ENCODE results near the gene DCLRE1B. TPM values are rescaled to one million over a fixed set of nuclear protein-coding genes. Genes with fewer than 3 reads are reported as not detected.

DCLRE1B gene
- 6.0 TPM for total RNA-seq

- peak; percentile 99 for DNase-seq (ENCODE audit: low spot score)
Measured at GRCh38 chr1:113904674-113905434, at the start of gene DCLRE1B, which contains the start of gene AP4B1. Gene DCLRE1B, plus strand, starts transcription at chr1:113905326. Its CDS starts 261 bp downstream, at chr1:113905587. Gene AP4B1, minus strand, starts transcription at chr1:113904799. Its CDS starts 82 bp downstream, at chr1:113904717.

DNA sequence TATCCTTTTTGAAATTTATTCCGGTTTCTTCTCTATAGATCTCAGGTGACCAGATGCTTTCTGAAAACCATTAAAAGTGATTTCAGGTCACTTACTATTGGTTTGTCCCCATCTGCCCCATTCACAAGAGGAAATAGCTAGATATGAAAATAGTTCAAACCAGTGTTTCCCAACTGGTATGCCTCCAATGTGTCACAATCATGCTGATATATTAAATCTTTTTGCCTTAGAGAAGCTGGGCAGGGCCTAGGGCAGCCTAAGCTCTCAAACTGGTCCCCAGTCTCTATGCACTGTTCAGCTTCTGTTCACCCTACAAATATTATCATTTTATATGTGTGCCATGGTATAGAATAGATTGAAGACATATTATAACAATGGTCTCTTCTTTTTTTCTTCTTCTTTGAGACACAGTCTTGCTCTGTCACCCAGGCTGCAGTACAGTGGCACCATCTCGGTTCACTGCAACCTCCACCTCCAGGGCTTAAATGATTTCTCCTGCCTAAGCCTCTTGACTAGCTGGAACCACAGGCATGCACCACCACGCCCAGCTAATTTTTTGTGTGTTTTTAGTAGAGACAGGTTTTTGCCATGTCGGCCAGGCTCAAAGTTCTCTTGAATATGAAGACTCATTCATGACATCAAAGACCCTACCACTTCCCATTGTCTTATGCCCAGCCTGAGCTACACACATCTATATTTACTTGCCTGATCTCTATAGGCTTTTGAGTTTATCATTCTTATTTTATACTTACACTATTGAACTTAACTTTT lies 49.3 kb upstream of the DCLRE1B start:
- DNase-seq (ENCODE audit: low spot score), result no peak

DNA sequence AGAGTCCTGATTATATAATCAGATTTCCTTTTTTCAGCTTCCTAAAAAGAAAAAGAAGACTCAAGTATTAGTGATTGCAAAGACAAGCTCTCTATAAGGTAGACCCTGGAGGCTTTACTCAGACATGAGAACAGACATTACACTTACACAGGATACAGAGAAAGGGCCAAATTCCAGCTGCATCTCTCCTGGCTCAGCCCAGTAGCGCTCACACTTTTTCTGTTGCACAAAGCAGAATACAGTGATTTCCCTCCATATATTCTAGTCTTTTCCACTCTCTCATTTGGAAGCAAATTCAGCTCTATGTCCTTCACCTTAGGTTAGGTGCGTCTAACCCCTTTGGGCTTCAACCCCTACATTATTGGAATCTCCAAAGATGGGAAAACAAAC lies 48.7 kb upstream of the DCLRE1B start:
- no peak for DNase-seq (ENCODE audit: low spot score)

- no peak for DNase-seq (ENCODE audit: low spot score)
Measured at GRCh38 chr1:113857776-113858175, 47.4 kb upstream of the DCLRE1B start.

- DNase-seq (ENCODE audit: low spot score), result no peak
Measured at GRCh38 chr1:113858418-113858817, 46.7 kb upstream of the DCLRE1B start.

DNA sequence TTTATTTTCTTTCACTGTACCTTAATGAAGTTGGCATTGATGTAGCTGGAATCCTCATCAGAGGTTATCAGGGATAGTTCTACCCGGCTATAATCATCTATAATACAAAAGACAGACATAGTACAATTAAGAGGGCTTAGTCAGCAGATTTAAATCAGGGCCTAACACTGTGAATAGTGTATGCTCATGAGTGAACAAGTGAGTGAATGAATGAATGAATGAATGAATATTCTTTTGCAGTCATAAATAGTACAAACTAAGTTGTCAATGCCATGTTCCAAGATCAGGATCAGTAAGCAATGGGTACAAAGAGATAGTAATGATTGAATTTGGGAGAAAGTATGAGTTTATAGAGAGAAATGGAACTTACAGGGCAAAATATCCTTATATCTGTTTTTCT lies 46.1 kb upstream of the DCLRE1B start:
- no peak for DNase-seq (ENCODE audit: low spot score)

GRCh38 chr1:113859478-113860175 lies 45.5 kb upstream of the DCLRE1B start:
- no peak for DNase-seq (ENCODE audit: low spot score)

- DNase-seq (ENCODE audit: low spot score), result no peak
Measured at GRCh38 chr1:113860891-113861290, 44.2 kb upstream of the DCLRE1B start.

DNA sequence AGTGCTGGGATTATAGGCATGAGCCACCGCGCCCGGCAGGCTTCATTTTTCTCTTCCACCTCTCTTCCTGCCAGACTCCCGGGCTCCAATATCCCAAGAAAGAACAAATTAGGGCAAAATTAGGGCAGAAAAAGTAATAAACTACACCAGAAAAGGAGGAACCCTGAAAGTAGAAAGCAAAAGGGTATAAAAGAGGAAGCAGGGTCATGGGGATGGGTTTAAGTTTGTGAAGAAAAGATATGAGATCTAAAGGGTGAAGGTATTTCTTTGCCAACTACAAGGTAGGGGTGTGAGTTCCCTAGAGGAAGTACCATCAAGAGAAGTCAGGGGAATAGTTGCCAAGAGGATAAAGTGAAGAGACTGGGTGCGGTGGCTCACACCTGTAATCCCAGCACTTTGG lies 43.5 kb upstream of the DCLRE1B start:
- DNase-seq (ENCODE audit: low spot score), result no peak

GRCh38 chr1:113868387-113869083 lies 36.6 kb upstream of the DCLRE1B start:
- DNase-seq (ENCODE audit: low spot score), result no peak

- no peak for DNase-seq (ENCODE audit: low spot score)
Measured at GRCh38 chr1:113870778-113871177, 34.3 kb upstream of the DCLRE1B start.

DNA sequence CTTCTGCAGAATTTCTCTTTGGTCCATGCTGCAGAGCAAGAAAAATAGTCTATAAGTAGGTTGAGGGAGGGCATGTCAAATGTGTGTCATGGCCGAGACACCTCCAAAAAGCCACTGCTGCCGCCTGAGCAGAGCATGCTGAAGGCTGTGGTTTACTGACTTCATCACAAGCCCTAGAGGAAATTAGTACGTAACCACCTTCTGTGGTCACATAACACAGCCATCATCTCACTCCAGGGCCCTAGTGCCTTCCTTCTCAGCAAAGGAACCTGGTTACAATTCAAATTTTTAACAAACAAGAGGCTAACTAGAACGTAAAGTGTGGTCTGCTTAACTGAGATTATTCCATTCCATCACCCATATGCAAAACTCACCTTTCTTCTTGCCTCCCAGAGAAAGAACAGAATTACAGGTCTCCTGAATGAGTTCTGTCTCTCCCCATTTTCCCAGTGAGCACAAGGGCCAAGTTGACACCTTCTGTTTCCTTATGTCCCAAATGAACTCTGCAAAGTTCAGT lies 33.5 kb upstream of the DCLRE1B start, which contains the start of gene PTPN22:
Gene PTPN22 (minus strand): TSS at position 116 of the 517 bp plus-strand sequence.
- peak; percentile 54 for DNase-seq (ENCODE audit: low spot score)

DNA sequence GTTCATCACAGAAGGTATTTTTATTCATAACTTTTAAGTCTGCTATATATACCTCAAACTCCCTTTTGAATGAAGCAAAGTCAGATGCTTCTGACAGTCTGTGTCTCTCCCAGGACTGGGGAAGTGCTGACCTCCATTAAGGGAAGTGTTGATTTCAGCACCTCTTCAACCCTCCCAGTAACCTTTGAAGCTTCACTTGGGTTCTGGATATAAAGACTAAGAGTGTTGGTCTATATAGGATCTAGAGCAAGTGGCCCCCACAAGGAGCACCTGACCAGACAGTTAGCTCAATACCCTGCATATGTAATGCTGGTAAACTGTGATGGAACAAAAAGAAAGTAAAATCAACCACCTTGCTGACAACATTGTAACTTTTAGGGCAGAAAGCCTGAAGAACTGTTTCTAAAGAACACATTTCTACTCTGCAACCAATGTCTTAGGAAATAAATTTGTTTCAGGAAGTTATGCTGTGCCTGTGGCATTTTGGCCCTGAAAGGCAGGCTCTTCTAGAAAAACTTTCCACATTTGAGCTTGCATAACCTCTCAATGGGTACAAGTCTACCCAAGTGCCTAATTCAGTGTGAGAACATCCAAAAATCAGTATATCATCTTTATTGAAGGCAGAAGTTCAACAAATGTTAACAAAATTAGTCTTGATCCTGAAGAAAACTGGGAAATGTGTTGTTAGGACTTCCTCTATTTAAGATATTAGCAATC lies 32.7 kb upstream of the DCLRE1B start:
- DNase-seq (ENCODE audit: low spot score), result no peak

DNA sequence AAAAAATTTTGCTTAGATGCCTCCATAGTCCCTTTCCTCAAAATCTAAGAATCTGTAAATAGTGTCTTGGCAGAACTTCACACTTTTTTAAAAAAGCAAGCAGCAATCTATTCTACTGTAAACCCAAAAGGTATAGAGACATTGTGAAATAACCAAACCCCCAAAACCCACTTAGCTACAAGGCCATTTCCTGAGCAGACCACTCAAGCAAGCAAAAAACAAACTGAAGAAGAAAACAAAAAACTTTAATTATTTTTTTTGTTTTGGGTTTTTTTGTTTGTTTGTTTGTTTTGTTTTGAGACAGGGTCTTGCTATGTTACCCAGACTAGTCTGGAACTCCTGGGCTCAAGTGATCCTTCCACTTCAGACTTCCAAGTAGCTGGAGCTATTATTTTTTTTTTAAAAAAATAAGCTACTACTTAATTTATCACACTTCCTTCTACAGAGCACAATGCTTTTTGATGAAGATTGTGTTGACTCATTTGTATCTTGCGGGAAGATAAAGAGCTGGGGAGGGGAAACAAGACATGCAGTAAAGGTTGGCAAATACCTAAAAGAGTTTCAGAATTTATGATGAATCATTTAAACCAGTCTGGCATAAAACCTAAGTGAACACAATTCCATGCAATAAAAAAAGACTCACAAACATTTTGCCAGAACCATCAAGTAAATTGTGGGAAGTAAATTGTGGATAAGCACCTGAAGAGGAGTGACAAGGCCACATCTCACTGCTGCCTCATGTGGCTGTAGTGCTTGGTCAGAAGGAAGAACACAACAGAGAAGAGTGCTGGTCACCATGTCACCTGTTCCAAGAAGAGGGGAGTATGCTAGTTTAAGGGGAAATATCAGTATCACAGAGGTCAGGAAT lies 30.9 kb upstream of the DCLRE1B start:
- DNase-seq (ENCODE audit: low spot score), result no peak

GRCh38 chr1:113875714-113876113 lies 29.4 kb upstream of the DCLRE1B start:
- DNase-seq (ENCODE audit: low spot score), result no peak

- DNase-seq (ENCODE audit: low spot score), result no peak
Measured at GRCh38 chr1:113876176-113876575, 28.9 kb upstream of the DCLRE1B start.

DNA sequence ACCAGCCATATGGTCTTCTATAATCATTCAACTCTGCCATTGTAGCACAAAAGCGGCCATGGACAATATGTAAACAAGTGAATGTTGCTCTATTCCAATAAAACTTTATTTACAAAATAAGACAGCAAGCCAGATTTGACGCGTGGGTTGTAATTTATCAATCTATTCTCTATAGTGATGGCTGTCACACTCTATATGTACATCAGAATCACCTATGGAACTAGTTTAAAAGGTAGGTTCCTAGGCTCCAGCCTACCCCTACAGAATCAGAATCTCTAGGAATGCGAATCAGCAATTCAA lies 25.4 kb upstream of the DCLRE1B start:
- no peak for DNase-seq (ENCODE audit: low spot score)

GRCh38 chr1:113881661-113882060 lies 23.5 kb upstream of the DCLRE1B start:
- no peak for DNase-seq (ENCODE audit: low spot score)

GRCh38 chr1:113886417-113887401 lies 18.4 kb upstream of the DCLRE1B start:
- DNase-seq (ENCODE audit: low spot score), result peak; percentile 22

Data from mucosa of gallbladder (tissue), 1 donor.